H1 (cell line): ENCODE data around the gene CX3CR1.

ENCODE experiments used
- POLR2A ChIP-seq, 2 experiments: IDR thresholded peaks; 1 replicate in 1 of 2; 2 replicates in 1 of 2; pipeline ENCODE4 v1.6.1; 2011; ENCODE audit warnings: low read depth in 2 of 2, low read length in 2 of 2, mild to moderate bottlenecking in 2 of 2; ENCODE audit errors: control extremely low read depth in 1 of 2
- TF ChIP-seq, protein P1 (sequence below): IDR thresholded peaks from 2 replicates; pipeline ENCODE4 v1.6.1; 2011; ENCODE audit warnings: low read length, improper control_type of control experiment

DNA sequence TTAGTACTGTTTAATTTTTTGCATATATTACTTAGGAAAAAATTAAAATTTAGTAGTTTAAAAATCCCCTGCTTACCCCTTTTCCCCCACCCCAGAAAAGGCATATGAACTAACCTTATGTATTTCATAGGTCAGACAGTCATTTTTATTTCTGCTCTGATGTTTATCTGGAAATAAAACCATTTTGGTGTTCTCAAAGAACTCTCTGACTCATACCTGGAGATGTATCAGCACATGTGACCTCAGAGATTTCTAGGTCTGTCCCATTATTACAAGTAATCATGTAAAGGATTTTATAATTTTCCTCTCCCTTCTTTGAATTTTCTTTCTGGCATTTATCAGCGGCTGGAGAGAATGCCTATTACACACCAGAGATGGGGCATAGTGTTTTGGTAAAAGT lies 35.6 kb upstream of the CX3CR1 start:
- TF ChIP-seq, protein P1, sequence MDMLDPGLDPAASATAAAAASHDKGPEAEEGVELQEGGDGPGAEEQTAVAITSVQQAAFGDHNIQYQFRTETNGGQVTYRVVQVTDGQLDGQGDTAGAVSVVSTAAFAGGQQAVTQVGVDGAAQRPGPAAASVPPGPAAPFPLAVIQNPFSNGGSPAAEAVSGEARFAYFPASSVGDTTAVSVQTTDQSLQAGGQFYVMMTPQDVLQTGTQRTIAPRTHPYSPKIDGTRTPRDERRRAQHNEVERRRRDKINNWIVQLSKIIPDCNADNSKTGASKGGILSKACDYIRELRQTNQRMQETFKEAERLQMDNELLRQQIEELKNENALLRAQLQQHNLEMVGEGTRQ: no peak
- TF ChIP-seq POLR2A (IDR thresholded peaks at IDR 0.05; ENCODE audit: control extremely low read depth in 1 of 2, low read depth in 2 of 2, low read length in 2 of 2): no peak
